OCI-LY3 (cell line): ENCODE results near the gene ABI2.

ENCODE experiments used
- CTCF ChIP-seq: fragments of 200-600, 300-600 bp; sonication (generic); IDR thresholded peaks from 2 replicates; pipeline ENCODE4 v1.5.1; 2014; ENCODE audit warnings: antibody characterized with exemption, low read length, low read depth
- EZH2phosphoT487 ChIP-seq: fragments of 200-600 bp; shearing (Covaris generic); IDR thresholded peaks from 2 replicates; pipeline ENCODE4 v1.6.1; 2018; ENCODE audit warnings: antibody characterized with exemption, mixed run types, low read depth

DNA sequence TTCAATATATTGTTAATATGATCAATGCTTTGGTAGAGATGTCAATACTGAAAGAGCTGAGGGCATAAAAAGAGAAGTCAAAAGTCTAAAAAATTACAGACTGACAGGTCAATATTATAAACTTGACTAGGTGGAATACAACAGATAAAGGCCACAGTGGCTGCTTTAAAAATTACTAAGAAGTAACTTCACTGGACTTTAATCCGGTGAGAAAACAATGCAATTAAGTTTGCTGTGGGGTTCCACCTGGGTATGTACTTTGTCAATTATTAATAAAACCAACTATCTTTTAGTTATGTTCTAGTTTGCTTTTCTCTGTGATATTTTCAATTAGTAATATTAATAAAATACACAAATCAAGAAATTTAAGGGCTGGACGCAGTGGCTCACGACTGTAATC lies 162.2 kb downstream of the ABI2 start:
- TF ChIP-seq CTCF (no peak), EZH2phosphoT487 (no peak)
